ENCODE data around the gene PDZD2.
"Not testable (repeated sequence)": the region's sequence is repeated elsewhere in the genome, so short reads cannot be mapped to it uniquely, and the experiment has no call there.

Gene PDZD2

GRCh38 chr5:31639481-31640411 lies 815 bp downstream of the PDZD2 start:
- peak; percentile 35 for DNase-seq

- DNase-seq: no peak
These were observed 1.6 kb downstream of the PDZD2 start for GRCh38 chr5:31640573-31640972.

- DNase-seq: no peak
These were observed 2.1 kb downstream of the PDZD2 start for GRCh38 chr5:31641059-31641458.

GRCh38 chr5:31641575-31641974 lies 2.6 kb downstream of the PDZD2 start:
- peak; percentile 65 for DNase-seq

- no peak for DNase-seq
These were observed 6.6 kb downstream of the PDZD2 start for GRCh38 chr5:31645420-31646081.

- no peak for DNase-seq
These were observed 9.4 kb downstream of the PDZD2 start for GRCh38 chr5:31648326-31648725.

GRCh38 chr5:31651241-31651640 lies 12.3 kb downstream of the PDZD2 start:
- no peak for DNase-seq

GRCh38 chr5:31655491-31655890 lies 16.6 kb downstream of the PDZD2 start:
- no peak for DNase-seq

- no peak for DNase-seq
These were observed 17.9 kb downstream of the PDZD2 start for GRCh38 chr5:31656806-31657205.

GRCh38 chr5:31657315-31657979 lies 18.5 kb downstream of the PDZD2 start:
- no peak for DNase-seq

- no peak for DNase-seq
These were observed 22.3 kb downstream of the PDZD2 start for GRCh38 chr5:31661257-31661656.

- DNase-seq: no peak
These were observed 24.6 kb downstream of the PDZD2 start for GRCh38 chr5:31663519-31663918.

- DNase-seq: peak; percentile 68
These were observed 25.6 kb downstream of the PDZD2 start for GRCh38 chr5:31664566-31664965.

- no peak for DNase-seq
These were observed 32.4 kb downstream of the PDZD2 start for GRCh38 chr5:31671339-31671741.

- DNase-seq: no peak
These were observed 35.5 kb downstream of the PDZD2 start for GRCh38 chr5:31674371-31674951.

- no peak for DNase-seq
These were observed 36.5 kb downstream of the PDZD2 start for GRCh38 chr5:31675472-31675871.

GRCh38 chr5:31678180-31678579 lies 39.2 kb downstream of the PDZD2 start:
- DNase-seq: no peak

GRCh38 chr5:31680528-31680927 lies 41.6 kb downstream of the PDZD2 start:
- no peak for DNase-seq

GRCh38 chr5:31682025-31682424 lies 43.1 kb downstream of the PDZD2 start:
- no peak for DNase-seq

GRCh38 chr5:31682851-31683250 lies 43.9 kb downstream of the PDZD2 start:
- DNase-seq: no peak

GRCh38 chr5:31688515-31689092 lies 49.7 kb downstream of the PDZD2 start:
- DNase-seq: no peak

GRCh38 chr5:31691408-31691807 lies 52.5 kb downstream of the PDZD2 start:
- not testable (repeated sequence) for DNase-seq

All from hematopoietic multipotent progenitor cell treated with erythropoietin and hydrocortisone succinate and interleukin-3 and kit ligand, for 4 days (in vitro differentiated cells).